GM21717 (cell line): Measurements from ENCODE around the gene SERPINH1.
"Not testable (repeated sequence)": the region's sequence is repeated elsewhere in the genome, so short reads cannot be mapped to it uniquely, and the experiment has no call there.

Experiments
- ATAC-seq: cut with Tn5 transposase; IDR thresholded peaks from one replicate; pipeline ENCODE4 v1.9.1; 2021; ENCODE audit warnings: mild to moderate bottlenecking, moderate library complexity; ENCODE audit not compliant: unreplicated experiment

SERPINH1 gene

GRCh38 chr11:75572744-75573143, 10.7 kb downstream of the SERPINH1 start:
- no peak for ATAC-seq

- no peak for ATAC-seq
Observed at GRCh38 chr11:75574698-75575602, 12.9 kb downstream of the SERPINH1 start.

- no peak for ATAC-seq
Observed at GRCh38 chr11:75576017-75576416, 14.0 kb downstream of the SERPINH1 start.

- no peak for ATAC-seq
Observed at GRCh38 chr11:75576499-75576918, 14.5 kb downstream of the SERPINH1 start.

GRCh38 chr11:75577207-75577606, 15.2 kb downstream of the SERPINH1 start:
- no peak for ATAC-seq

GRCh38 chr11:75578977-75579376, 16.9 kb downstream of the SERPINH1 start:
- no peak for ATAC-seq

- ATAC-seq = no peak
Observed at GRCh38 chr11:75579841-75580240, 17.8 kb downstream of the SERPINH1 start.

- no peak for ATAC-seq
Observed at GRCh38 chr11:75582506-75582894, 20.4 kb downstream of the SERPINH1 start.

- ATAC-seq = peak; percentile 55
Observed at GRCh38 chr11:75582895-75583717, 21.1 kb downstream of the SERPINH1 start.

- ATAC-seq = no peak
Observed at GRCh38 chr11:75583718-75584658, 21.9 kb downstream of the SERPINH1 start.

GRCh38 chr11:75584659-75585292, 22.7 kb downstream of the SERPINH1 start:
- ATAC-seq = not testable (repeated sequence)

GRCh38 chr11:75585293-75585670, 23.2 kb downstream of the SERPINH1 start:
- no peak for ATAC-seq

- no peak for ATAC-seq
Observed at GRCh38 chr11:75586395-75586794, 24.3 kb downstream of the SERPINH1 start.

- ATAC-seq = no peak
Observed at GRCh38 chr11:75588051-75588481, 26.0 kb downstream of the SERPINH1 start.

- ATAC-seq = no peak
Observed at GRCh38 chr11:75589051-75589450, 27.0 kb downstream of the SERPINH1 start.

GRCh38 chr11:75589933-75590332, 27.9 kb downstream of the SERPINH1 start:
- no peak for ATAC-seq

- ATAC-seq = no peak
Observed at GRCh38 chr11:75591371-75591770, 29.3 kb downstream of the SERPINH1 start.

- ATAC-seq = no peak
Observed at GRCh38 chr11:75591966-75592365, 29.9 kb downstream of the SERPINH1 start.

GRCh38 chr11:75592715-75593114, 30.7 kb downstream of the SERPINH1 start:
- no peak for ATAC-seq

GRCh38 chr11:75593286-75593915, 31.3 kb downstream of the SERPINH1 start:
- ATAC-seq = no peak
